Fibroblast of skin of scalp (primary cell): ENCODE data around the gene ARL5C.
"Not testable (repeated sequence)": the region's sequence is repeated elsewhere in the genome, so short reads cannot be mapped to it uniquely, and the experiment has no call there.

ENCODE experiments used
- DNase-seq: peaks from one replicate; pipeline ENCODE4 v3.0.0-alpha.2; 2013

The ARL5C gene

GRCh38 chr17:39194089-39194984 lies 28.4 kb upstream of the ARL5C start:
- peak; percentile 79 for DNase-seq

GRCh38 chr17:39193346-39193745 lies 27.4 kb upstream of the ARL5C start:
- DNase-seq, result no peak

- no peak for DNase-seq
Observed at GRCh38 chr17:39192901-39193300, 26.9 kb upstream of the ARL5C start.

GRCh38 chr17:39191750-39192510 lies 26.0 kb upstream of the ARL5C start:
- no peak for DNase-seq

GRCh38 chr17:39187152-39187830 lies 21.3 kb upstream of the ARL5C start:
- no peak for DNase-seq

DNA sequence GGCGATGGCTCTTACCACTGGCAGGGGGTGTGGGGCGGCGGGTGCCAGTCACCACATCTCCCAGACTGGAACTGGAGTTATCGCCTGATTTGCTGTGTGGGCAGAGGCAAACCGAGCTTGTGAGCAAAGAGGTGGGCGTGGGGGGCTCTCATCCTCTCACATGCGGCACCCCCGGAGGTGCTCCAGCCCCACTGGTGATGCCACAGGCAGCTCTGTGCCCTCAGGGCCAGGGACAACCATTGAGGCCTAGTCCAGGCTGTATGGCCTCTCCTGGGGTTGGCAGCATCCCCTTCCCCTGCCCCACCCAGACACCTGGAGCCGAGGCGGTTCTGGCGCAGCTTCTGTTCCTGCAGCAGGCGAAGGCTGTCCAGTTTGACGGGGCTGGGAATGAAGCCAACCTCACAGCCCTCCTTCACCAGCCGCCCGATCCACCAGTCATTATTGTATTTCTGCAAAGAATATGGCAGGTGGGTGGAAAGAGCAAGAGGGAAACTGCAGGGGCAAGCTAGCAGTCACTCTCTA lies 20.6 kb upstream of the ARL5C start:
- DNase-seq, result no peak

DNA sequence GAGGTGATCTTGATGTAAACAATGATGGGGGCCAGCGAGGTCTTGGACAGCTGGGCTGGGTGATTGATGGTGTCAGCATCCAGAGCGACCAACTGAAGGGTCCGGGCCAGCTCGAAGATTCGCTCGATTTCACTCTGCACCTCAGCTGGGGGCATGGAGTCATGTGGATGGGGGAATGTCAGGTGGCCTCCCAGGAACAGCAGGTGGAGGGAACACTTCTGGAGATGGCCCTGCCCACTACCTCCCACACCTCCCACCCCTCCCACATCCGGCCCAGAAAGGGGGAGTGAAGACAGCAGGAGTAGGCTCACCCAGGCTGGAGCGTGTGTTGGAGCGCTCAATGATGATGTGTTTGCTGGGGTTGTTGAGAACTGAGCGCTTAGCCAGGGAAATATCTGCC lies 17.8 kb upstream of the ARL5C start:
- no peak for DNase-seq

GRCh38 chr17:39183045-39183444 lies 17.1 kb upstream of the ARL5C start:
- DNase-seq, result no peak

DNA sequence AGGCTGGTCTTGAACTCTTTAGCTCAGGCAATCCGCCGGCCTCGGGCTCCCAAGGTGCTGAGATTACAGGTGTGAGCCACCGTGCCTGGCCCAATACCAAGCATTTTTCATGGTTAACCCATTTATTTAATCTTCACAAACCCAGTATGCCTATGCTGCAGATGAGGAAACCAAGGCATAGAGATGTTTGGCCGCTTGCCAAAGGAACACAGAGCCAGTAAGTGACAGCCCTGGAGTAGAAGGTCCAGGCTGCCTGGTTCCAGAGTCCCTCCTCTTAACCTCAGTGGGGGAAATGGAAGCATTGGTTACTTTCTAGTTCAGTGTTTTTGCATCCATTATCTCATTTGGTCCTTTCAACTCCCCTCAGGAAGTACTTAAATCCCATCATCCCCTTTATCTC lies 15.3 kb upstream of the ARL5C start:
- no peak for DNase-seq

DNA sequence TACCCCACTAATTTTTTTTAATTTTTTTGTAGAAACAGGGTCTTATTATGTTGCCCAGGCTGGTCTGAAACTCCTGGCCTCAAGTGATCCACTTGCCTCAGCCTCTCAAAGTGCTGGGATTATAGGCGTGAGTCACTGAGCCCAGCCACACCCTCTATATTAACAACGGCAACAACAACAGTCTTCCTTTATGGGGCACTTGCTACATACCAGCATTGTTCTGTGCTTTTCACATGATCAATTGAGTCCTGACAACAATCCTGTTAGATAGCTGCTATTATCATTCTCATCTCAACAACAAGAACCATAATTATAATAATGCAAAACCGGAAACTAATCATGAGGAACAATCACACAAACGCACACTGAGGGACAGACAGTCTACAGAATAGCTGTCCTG lies 12.6 kb upstream of the ARL5C start:
- DNase-seq, result no peak

DNA sequence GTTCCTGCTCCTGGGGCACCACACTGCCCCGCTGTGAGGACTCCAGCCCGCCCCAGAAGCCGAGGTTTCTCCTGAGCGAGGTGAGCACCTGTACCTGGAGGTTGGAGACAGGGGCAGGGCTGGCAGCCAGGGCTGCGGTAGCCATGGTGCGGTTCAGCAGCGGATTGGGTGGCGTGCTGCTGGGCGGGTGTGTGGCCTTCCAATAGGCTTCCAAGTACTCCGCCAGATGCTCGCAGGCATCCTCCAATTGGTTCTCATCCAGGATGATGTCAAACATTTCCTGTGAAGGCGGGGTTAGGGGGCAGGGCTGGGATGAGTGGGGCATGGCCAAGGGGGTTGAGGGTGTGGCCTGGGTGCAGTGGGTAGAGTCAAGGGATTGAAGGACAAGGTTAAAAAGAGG lies 11.3 kb upstream of the ARL5C start:
- peak; percentile 43 for DNase-seq

DNA sequence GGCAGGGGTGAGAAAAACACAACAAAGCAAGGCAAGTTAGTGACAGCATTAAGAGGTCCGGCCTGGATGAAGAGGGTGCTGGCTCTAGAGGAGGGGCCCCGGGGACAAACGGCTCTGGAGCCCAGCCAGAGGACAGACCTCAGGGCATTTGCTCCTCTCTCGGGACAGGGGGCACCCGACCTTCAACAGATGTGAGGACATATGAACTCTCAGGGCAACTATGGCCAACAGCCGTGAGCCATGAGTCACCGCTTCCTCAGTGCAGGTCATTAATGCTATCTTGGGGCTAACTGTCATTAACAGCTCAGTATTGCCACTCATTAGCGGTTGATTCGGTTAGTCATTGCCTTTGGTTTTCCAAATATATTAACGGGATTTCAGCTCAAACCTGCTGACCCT lies 9.7 kb upstream of the ARL5C start:
- no peak for DNase-seq

DNA sequence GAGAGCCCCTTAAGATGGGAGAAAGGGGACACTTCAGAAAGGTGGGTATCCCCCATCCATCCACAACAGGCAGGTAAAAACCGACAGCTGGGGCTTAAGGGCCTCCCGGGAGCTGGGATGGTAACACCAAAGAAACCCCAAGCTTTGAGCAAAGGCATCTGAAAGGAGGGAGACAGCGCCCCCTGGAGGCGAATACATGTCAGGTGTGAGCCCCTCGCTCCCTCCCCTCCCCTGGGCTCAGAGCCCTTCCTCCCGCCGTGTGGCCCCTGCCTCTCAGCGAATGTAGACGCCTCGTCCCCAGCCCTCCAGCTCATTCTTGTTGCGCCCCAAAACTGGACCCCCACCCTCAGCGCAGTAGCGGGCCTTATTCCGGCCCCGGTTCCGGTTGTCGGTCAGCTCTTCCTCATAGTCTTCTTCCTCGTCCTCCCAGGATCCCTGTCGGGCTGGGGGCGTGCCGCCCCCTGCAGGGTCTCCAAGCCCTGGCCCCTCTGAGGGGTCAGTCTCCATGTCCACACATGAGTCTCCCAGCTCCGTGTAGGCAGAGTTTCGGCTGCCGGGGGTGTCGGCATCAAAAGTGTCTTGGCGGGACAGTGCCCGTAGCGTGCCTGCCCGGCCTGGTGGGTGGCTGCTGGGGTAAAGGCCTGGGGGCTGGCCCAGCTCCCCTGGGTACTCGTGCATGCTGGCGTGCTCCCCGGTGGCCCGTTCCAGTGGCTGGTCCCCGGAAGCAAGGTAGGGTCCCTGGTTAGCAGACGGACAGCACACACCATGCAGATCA lies 9.1 kb upstream of the ARL5C start:
- DNase-seq, result peak; percentile 72

DNA sequence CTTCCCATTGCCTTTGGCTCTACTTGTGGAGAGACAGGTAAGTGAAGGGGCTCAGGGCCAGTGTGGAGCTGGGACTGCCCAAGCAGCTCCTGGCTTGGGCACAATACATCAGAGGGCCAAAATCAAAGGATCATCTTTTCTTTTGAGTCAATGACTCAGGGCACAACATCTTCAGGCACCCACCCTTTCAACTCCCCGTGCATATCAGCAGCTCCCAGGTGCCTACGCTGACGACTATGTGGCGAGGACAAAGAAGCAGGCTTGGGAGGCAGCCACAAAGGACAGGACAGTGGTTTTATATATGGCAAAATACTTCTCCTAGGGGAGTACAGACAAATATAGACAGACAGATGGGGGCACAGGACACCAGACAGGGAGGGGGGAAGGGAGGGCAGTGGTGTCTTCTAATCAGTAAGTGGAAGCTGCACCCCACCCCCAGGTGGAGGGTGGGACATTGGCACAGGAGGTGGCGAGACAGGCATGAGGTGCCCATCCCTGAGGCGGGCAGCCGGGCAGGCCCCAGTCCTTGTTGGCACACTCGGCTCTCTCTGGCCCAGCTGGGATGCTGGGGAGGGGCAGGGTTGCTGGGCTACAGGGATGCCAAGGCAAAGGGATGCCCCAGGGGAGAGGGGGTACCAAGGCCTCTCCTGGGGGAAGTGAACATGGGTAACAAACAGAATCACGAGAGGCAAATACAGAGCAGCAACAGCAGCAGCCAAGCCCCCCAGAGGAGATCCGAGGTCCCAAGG lies 7.7 kb upstream of the ARL5C start:
- no peak for DNase-seq

GRCh38 chr17:39173080-39173479 lies 7.1 kb upstream of the ARL5C start:
- no peak for DNase-seq

DNA sequence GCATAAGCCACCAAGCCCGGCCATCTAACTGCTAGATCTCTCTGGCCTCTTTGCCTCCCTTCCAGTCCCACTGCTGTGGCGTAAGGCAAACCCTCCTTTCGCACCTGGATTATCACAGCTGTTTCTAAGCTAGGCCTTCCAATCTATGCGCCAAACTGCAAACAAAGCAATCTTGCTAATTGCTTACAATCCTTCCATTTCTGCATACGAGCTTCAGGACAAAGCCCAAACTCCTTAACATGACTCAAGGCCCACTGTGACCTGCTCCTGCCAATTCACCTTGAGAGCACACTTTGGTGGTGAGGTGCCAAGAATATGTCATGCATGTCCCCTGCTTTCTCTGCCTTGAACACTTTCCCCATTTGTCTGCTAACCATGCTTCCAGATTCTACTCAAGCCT lies 6.0 kb upstream of the ARL5C start:
- no peak for DNase-seq

- DNase-seq, result no peak
Observed at GRCh38 chr17:39170558-39170957, 4.6 kb upstream of the ARL5C start.

DNA sequence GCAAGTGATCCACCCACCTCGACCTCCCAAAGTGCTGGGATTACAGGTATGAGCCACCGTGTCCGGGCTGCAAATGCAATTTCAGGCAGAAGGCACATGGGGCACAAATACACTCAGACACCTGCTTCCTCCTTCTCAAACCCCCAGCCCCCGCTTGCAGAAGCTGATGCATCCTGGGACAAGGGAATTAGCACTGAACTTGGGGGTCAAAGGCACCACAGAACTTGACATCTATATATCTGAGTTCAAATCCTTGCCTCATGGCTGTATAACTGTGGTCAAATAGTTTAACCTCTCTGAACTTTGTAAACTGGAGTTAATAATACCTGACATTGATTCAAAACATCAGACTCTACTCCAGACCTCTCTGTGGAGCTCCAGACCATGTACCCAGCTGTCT lies 4.1 kb upstream of the ARL5C start:
- no peak for DNase-seq

DNA sequence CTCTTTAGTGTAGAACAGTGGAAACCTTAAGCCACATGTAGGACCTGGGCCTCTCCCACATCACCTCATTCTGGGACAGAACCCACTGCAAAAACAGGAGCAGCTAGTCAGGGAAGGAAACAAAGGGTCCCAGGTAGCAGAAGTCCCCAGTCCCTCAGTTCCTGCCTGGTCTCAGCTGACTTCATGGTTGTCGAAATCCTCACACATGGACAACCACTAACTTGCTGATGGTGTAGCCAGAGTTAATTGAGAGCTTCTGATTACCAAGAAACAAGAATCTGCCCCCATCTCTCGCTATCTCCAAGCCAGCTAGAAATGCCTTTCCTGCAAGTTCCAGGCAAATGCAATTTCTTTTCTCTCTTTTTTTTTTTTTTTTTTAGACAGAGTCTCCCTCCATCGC lies 3.6 kb upstream of the ARL5C start:
- DNase-seq, result no peak

GRCh38 chr17:39169101-39169500 lies 3.1 kb upstream of the ARL5C start:
- no peak for DNase-seq

DNA sequence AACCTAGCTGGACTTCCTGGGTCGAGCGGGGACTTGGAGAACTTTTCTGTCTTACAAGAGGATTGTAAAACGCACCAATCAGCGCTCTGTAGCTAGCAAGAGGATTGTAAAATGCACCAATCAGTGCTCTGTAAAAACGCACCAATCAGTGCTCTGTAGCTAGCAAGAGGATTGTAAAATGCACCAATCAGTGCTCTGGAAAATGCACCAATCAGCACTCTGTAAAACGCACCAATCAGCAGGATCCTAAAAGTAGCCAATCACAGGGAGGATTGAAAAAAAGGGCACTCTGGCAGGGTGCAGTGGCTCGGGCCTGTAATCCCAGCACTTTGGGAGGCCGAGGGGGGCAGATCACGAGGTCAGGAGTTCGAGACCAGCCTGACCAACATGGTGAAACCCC lies 2.5 kb upstream of the ARL5C start:
- not testable (repeated sequence) for DNase-seq

- DNase-seq, result no peak
Observed at GRCh38 chr17:39167476-39167875, 1.5 kb upstream of the ARL5C start.
